DOHH2 (cell line): ENCODE measurements around the gene PCK2.

ENCODE experiments used
- EZH2phosphoT487 ChIP-seq: fragments of 200-600 bp; sonication (generic); IDR thresholded peaks from 2 replicates; pipeline ENCODE4 v1.6.1; 2017; ENCODE audit warnings: borderline replicate concordance, mild to moderate bottlenecking, antibody characterized with exemption, low read length, moderate library complexity, mixed read lengths
- TF ChIP-seq, protein P1 (sequence below): fragments of 200-600 bp; sonication (generic); IDR thresholded peaks from one replicate; pipeline ENCODE4 v1.5.1; 2014; ENCODE audit warnings: antibody characterized with exemption, mild to moderate bottlenecking, low read depth, low read length; ENCODE audit not compliant: poor library complexity, severe bottlenecking

DNA sequence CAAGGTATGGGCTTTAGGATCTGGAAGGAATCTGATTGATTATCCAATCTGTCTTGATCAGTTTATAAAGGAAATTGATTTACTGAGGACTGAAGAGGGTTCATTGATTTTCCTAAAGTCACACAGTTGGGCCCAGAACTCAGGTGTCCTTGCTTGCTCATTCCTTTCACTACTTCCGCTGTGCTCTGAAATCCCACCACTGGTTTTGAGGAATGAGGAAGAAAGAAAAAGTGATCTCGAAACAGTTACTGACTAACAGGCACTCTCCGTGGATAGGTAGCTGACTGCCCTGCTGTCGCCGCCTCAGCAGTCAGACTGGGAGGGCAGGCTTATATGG is 36.2 kb downstream of the PCK2 start, which contains the start of gene FITM1:
- TF ChIP-seq, protein P1, sequence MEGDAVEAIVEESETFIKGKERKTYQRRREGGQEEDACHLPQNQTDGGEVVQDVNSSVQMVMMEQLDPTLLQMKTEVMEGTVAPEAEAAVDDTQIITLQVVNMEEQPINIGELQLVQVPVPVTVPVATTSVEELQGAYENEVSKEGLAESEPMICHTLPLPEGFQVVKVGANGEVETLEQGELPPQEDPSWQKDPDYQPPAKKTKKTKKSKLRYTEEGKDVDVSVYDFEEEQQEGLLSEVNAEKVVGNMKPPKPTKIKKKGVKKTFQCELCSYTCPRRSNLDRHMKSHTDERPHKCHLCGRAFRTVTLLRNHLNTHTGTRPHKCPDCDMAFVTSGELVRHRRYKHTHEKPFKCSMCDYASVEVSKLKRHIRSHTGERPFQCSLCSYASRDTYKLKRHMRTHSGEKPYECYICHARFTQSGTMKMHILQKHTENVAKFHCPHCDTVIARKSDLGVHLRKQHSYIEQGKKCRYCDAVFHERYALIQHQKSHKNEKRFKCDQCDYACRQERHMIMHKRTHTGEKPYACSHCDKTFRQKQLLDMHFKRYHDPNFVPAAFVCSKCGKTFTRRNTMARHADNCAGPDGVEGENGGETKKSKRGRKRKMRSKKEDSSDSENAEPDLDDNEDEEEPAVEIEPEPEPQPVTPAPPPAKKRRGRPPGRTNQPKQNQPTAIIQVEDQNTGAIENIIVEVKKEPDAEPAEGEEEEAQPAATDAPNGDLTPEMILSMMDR: no peak
- TF ChIP-seq EZH2phosphoT487: no peak
